ENCODE results near the gene SYNE2.

SYNE2 gene

GRCh38 chr14:64232095-64232838 lies 379.5 kb downstream of the SYNE2 start:
- DNase-seq: no peak

GRCh38 chr14:64232944-64233343 lies 380.1 kb downstream of the SYNE2 start:
- no peak for DNase-seq

GRCh38 chr14:64233531-64234190 lies 380.9 kb downstream of the SYNE2 start:
- DNase-seq: no peak

- peak; percentile 56 for DNase-seq
Observed at GRCh38 chr14:64234877-64235651, 382.3 kb downstream of the SYNE2 start.

- DNase-seq: no peak
Observed at GRCh38 chr14:64235652-64236640, 383.1 kb downstream of the SYNE2 start.

GRCh38 chr14:64238049-64238448 lies 385.2 kb downstream of the SYNE2 start:
- no peak for DNase-seq

- no peak for DNase-seq
Observed at GRCh38 chr14:64238631-64239030, 385.8 kb downstream of the SYNE2 start.

GRCh38 chr14:64244279-64244678 lies 391.5 kb downstream of the SYNE2 start:
- peak; percentile 21 for DNase-seq

GRCh38 chr14:64245491-64245890 lies 392.7 kb downstream of the SYNE2 start:
- DNase-seq: no peak

GRCh38 chr14:64246688-64247087 lies 393.9 kb downstream of the SYNE2 start:
- DNase-seq: no peak

GRCh38 chr14:64247195-64247594 lies 394.4 kb downstream of the SYNE2 start:
- no peak for DNase-seq

GRCh38 chr14:64248689-64249088 lies 395.9 kb downstream of the SYNE2 start:
- no peak for DNase-seq

- DNase-seq: no peak
Observed at GRCh38 chr14:64249363-64249762, 396.6 kb downstream of the SYNE2 start.

GRCh38 chr14:64253672-64254071 lies 400.9 kb downstream of the SYNE2 start:
- no peak for DNase-seq

GRCh38 chr14:64255756-64256155 lies 403.0 kb downstream of the SYNE2 start:
- no peak for DNase-seq

- DNase-seq: no peak
Observed at GRCh38 chr14:64260418-64260817, 407.6 kb downstream of the SYNE2 start.

- no peak for DNase-seq
Observed at GRCh38 chr14:64265222-64265621, 412.4 kb downstream of the SYNE2 start.

- no peak for DNase-seq
Observed at GRCh38 chr14:64266239-64266638, 413.4 kb downstream of the SYNE2 start.

GRCh38 chr14:64272019-64272418 lies 419.2 kb downstream of the SYNE2 start:
- DNase-seq: no peak
